ENCODE results near the gene TNFRSF25. TPM values are rescaled to one million over a fixed set of nuclear protein-coding genes. Genes with fewer than 3 reads are reported as not detected.
"Not testable (repeated sequence)": the region's sequence is repeated elsewhere in the genome, so short reads cannot be mapped to it uniquely, and the experiment has no call there.

The TNFRSF25 gene
- total and polyA plus RNA-seq, 9 of the 15 experiments (the other 6 are each of a cell fraction or from before 2014, with no cell fraction given), result 0.24 to 0.49 TPM; not detected in 7

- Histone ChIP-seq H4K20me1 (replicated peaks; ENCODE audit: control insufficient read depth, insufficient read depth, low read length) (peaks cover 26% of the 10 kb centered on the region), H3K9ac (ENCODE audit: insufficient read depth in 1 of 2, low read depth in 2 of 2, low read length in 2 of 2) (peak overlapping the region in 1 of 2 experiments; percentile 56; a peak in 2 of 4 replicates), H3K4me1 (replicated peaks in 1 of 2; ENCODE audit: control insufficient read depth in 2 of 2, insufficient read depth in 2 of 2, low read length in 2 of 2) (peaks cover 0 to 24% of the 10 kb centered on the region in 2 experiments; a peak in 2 of 5 replicates), H3K27me3 (ENCODE audit: control insufficient read depth in 2 of 2, insufficient read depth in 2 of 2, low read length in 2 of 2) (peaks cover 6 to 47% of the 10 kb centered on the region in 2 experiments; a peak in 4 of 5 replicates)
- H3K4me2 ChIP-seq (ENCODE audit: insufficient read depth, low read length); H3K4me3 ChIP-seq; H3K9me1 ChIP-seq (ENCODE audit: control insufficient read depth, insufficient read depth, low read length); ATAC-seq; H3K79me2 ChIP-seq (ENCODE audit: control insufficient read depth, insufficient read depth, low read length); BruUV-seq (replicated peaks); H3K9me3 ChIP-seq (replicated peaks; ENCODE audit: control insufficient read depth, insufficient read depth, low read depth, low read length); FAIRE-seq; DNase-seq (ENCODE audit: extremely low read depth in 1 of 4, low spot score in 3 of 4); H3K36me3 ChIP-seq (ENCODE audit: control insufficient read depth, insufficient read depth, low read length); in situ Hi-C loops (cut with MboI); H3K27ac ChIP-seq (ENCODE audit: extremely low read depth, low read depth, low read length); H2AFZ ChIP-seq (ENCODE audit: low read depth, low read length); TF ChIP-seq CREB1 (IDR thresholded peaks at IDR 0.05): not testable (repeated sequence)
- 11% methylated on average over 22 of the region's 22 CpGs for whole genome bisulfite sequencing (ENCODE audit: insufficient coverage, low coverage, missing lambda C conversion rate)
- TF ChIP-seq NFIC (IDR thresholded peaks at IDR 0.05) (peak; percentile 8; the same call in 1 of the 2 replicates), CREB1 (CRISPR knock-in tag; IDR thresholded peaks at IDR 0.05) (0 out of 2 replicates have a peak, but pooled peaks have one; percentile 39)
- ChIA-PET POLR2A (interaction anchor here (0.9 to 1.9 kb wide), 2 partner anchors 11 to 84 kb away, joined by 3 to 7 read pairs; no protein-coding TSS in a partner anchor), CTCF (ENCODE audit: low intra/inter-chr PET ratio) (interaction anchor here (1.1 to 1.8 kb wide), 4 partner anchors 12 to 89 kb away, joined by 3 to 19 read pairs (median 7); partner anchors contain the start of gene ESPN)
- intact Hi-C loops (cut with micrococcal nuclease), result loop anchor here (5.0 kb wide), 1 partner anchor 35 kb away; no protein-coding TSS in a partner anchor
Measured at GRCh38 chr1:6437012-6437700, 28.8 kb downstream of the TNFRSF25 start.

- H2AFZ ChIP-seq (ENCODE audit: low read depth, low read length); H3K36me3 ChIP-seq (ENCODE audit: control insufficient read depth, insufficient read depth, low read length); BruUV-seq (replicated peaks); H3K9me1 ChIP-seq (ENCODE audit: control insufficient read depth, insufficient read depth, low read length); H3K9ac ChIP-seq (ENCODE audit: insufficient read depth in 1 of 2, low read depth in 2 of 2, low read length in 2 of 2); ATAC-seq; H3K4me2 ChIP-seq (ENCODE audit: insufficient read depth, low read length); H3K4me3 ChIP-seq; DNase-seq (ENCODE audit: extremely low read depth in 1 of 4, low spot score in 3 of 4); in situ Hi-C loops (cut with MboI); FAIRE-seq; H3K27ac ChIP-seq (ENCODE audit: extremely low read depth, low read depth, low read length); H3K79me2 ChIP-seq (ENCODE audit: control insufficient read depth, insufficient read depth, low read length); H3K9me3 ChIP-seq (replicated peaks; ENCODE audit: control insufficient read depth, insufficient read depth, low read depth, low read length): not testable (repeated sequence)
- ChIA-PET CTCF (ENCODE audit: low intra/inter-chr PET ratio) (interaction anchor here (1.8 kb wide), 1 partner anchor 11 kb away, joined by 5 read pairs; the partner anchor contains the start of gene ESPN), POLR2A (interaction anchor here (1.9 kb wide), 1 partner anchor 10 kb away, joined by 7 read pairs; no protein-coding TSS in a partner anchor)
- peaks cover 0 to 25% of the 10 kb centered on the region in 2 experiments; a peak in 2 of 5 replicates for H3K4me1 ChIP-seq (replicated peaks in 1 of 2; ENCODE audit: control insufficient read depth in 2 of 2, insufficient read depth in 2 of 2, low read length in 2 of 2)
- peaks cover 6 to 39% of the 10 kb centered on the region in 2 experiments; a peak in 3 of 5 replicates for H3K27me3 ChIP-seq (ENCODE audit: control insufficient read depth in 2 of 2, insufficient read depth in 2 of 2, low read length in 2 of 2)
- 0% methylated on average over 3 of the region's 3 CpGs for WGBS (ENCODE audit: insufficient coverage, low coverage, missing lambda C conversion rate)
- intact Hi-C loops (cut with micrococcal nuclease), result loop anchor here (5.0 kb wide), 1 partner anchor 34 kb away; no protein-coding TSS in a partner anchor
- H4K20me1 ChIP-seq (replicated peaks; ENCODE audit: control insufficient read depth, insufficient read depth, low read length), result peaks cover 26% of the 10 kb centered on the region
Measured at GRCh38 chr1:6436277-6436676, 29.7 kb downstream of the TNFRSF25 start.
